GM12801 (cell line): ENCODE data around the gene TMEM123.

Experiments used
- CTCF ChIP-seq: IDR thresholded peaks from one replicate; pipeline ENCODE4 v1.5.1; 2011; ENCODE audit warnings: control low read depth; ENCODE audit not compliant: insufficient read length; ENCODE audit errors: extremely low read depth

Gene TMEM123

GRCh38 chr11:102416976-102417375 lies 35.6 kb downstream of the TMEM123 start:
- no peak for TF ChIP-seq CTCF

DNA sequence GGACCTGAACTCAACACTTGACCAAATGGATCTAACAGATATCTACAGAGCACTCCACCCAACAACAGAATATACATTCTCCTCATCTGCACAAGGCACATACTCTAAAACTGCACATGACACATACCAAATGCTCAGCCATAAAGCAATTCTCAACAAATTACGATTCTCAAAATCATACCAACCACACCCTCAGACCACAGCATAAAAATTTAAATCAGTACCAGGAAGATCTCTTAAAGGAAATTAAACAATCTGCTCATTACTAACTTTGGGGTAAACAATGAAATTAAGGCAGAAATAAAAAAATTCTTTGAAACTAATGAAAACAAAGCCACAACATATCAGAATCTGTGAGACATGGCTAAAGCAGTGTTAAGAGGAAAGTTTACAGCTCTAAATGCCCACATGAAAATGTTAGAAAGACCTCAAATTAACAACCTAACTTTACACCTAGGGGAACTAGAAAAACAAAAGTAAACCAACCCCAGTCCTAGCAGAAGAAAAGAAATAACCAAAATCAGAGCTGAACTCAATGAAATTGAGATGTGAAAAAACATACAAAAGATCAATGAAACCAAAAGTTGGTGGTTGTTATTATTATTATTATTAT lies 37.2 kb downstream of the TMEM123 start:
- no peak for TF ChIP-seq CTCF

DNA sequence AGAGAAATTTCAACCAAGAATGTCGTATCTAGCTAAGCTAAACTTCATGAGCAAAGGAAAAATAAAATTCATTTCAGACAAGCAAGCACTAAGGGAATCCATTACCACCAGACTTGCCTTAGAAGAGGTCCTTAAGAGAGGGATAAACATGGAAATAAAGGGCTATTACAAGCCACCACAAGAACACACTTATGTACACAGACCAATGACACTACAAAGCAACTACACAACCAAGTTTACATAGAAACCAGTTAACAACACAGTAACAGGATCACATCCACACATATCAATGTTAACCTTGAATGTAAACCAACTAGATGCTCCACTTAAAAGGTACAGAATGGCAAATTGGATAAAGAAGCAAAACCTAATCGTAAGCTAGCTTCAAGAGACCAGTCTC lies 38.0 kb downstream of the TMEM123 start:
- TF ChIP-seq CTCF: no peak

DNA sequence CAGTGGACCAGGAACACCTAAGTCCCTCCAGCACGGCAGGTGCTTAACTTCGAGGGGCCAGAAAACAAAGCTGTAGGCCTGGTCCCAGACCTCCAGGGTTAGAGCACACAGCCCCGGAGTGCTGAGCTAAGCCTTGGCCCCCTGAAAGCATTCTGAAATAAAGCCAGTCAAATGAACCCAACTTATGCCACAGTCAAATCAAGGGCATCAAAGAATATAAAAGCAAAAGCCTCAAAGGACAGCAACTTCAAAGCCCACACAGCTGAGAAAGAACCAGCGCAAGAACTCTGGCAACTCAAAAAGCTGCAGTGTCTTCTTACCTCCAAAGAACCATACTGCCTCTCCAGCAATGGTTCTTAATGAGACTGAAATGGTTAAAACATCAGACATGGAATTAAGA lies 39.1 kb downstream of the TMEM123 start:
- TF ChIP-seq CTCF: no peak

GRCh38 chr11:102411142-102411541 lies 41.4 kb downstream of the TMEM123 start:
- TF ChIP-seq CTCF: no peak

- TF ChIP-seq CTCF: no peak
Observed at GRCh38 chr11:102410382-102410784, 42.2 kb downstream of the TMEM123 start.

GRCh38 chr11:102408339-102408738 lies 44.2 kb downstream of the TMEM123 start:
- no peak for TF ChIP-seq CTCF
